Thoracic aorta (tissue), 2 donors: ENCODE measurements around the gene PPARG. TPM values are rescaled to one million over a fixed set of nuclear protein-coding genes. Genes with fewer than 3 reads are reported as not detected.
A peak's percentile ranks its signal among the peaks of the same experiment; 100 is the strongest.
"Not testable (repeated sequence)": the region's sequence is repeated elsewhere in the genome, so short reads cannot be mapped to it uniquely, and the experiment has no call there.

Source experiments
- ATAC-seq: fragments of 150-250 bp; one replicate; pipeline ENCODE4 v1.8.0; 2017; ENCODE audit warnings: low read depth; ENCODE audit not compliant: insufficient number of reproducible peaks, low FRiP score
- DNase-seq: peaks from one replicate; pipeline ENCODE4 v3.0.0-alpha.2; 2020; ENCODE audit warnings: low spot score
- H3K27ac ChIP-seq, 2 donors: fragments of 200-600 bp; sonication (generic); 1 replicate in 1 of 2; 2 replicates in 1 of 2; pipeline ENCODE4 v1.5.1; 2016; ENCODE audit warnings: mild to moderate bottlenecking in 2 of 2, moderate library complexity in 2 of 2
- H3K27me3 ChIP-seq: fragments of 200-600 bp; sonication (generic); replicated peaks from 2 replicates; pipeline ENCODE4 v1.6.0; 2016; ENCODE audit warnings: mild to moderate bottlenecking; ENCODE audit not compliant: insufficient read depth
- H3K36me3 ChIP-seq: fragments of 200-600 bp; sonication (generic); one replicate; pipeline ENCODE4 v1.5.1; 2016
- H3K4me1 ChIP-seq, 2 donors: fragments of 200-600 bp; sonication (generic); 1 replicate in 1 of 2; 2 replicates in 1 of 2; pipeline versions ENCODE4 v1.5.1 to v1.6.0; 2016; ENCODE audit warnings: low read depth in 2 of 2, mild to moderate bottlenecking in 1 of 2; ENCODE audit not compliant: control insufficient read depth in 1 of 2
- H3K4me3 ChIP-seq: fragments of 200-600 bp; sonication (generic); 2 replicates; pipeline ENCODE4 v1.5.1; 2016; ENCODE audit warnings: mild to moderate bottlenecking
- H3K9me3 ChIP-seq: fragments of 200-600 bp; sonication (generic); 2 replicates; pipeline ENCODE4 v1.5.1; 2016
- CTCF ChIP-seq: fragments of 200-600 bp; sonication (generic); IDR thresholded peaks from one replicate; pipeline ENCODE4 v1.5.1; 2019; ENCODE audit warnings: antibody characterized with exemption
- total RNA-seq, 2 donors: library from RNA; depleted of rRNA; stranded (reverse); fragments of >200 nt; gene quantifications; one replicate each; pipeline versions ENCODE4 v1.1.0 to v1.2.3, GENCODE V29; 2016

Gene PPARG
- total RNA-seq, 2 donors from 2014 or later, result 8.5 to 13.1 TPM

GRCh38 chr3:12477256-12477655 is 188.4 kb downstream of the PPARG start:
- peaks cover 12% of the 10 kb centered on the region in 2 donors for H3K4me1 ChIP-seq
- no peak overlapping the region for H3K4me3 ChIP-seq
- DNase-seq (no peak), ATAC-seq (no peak)
- H3K27me3 ChIP-seq, result no peaks in the 10 kb centered on the region
- no peaks in the 10 kb centered on the region for H3K9me3 ChIP-seq
- no peak for TF ChIP-seq CTCF
- no peaks in the 10 kb centered on the region for H3K36me3 ChIP-seq
- no peak overlapping the region for H3K27ac ChIP-seq

GRCh38 chr3:12478326-12478725 is 189.5 kb downstream of the PPARG start:
- H3K9me3 ChIP-seq, result no peaks in the 10 kb centered on the region
- H3K4me1 ChIP-seq, result peaks cover 12 to 14% of the 10 kb centered on the region in 2 donors
- no peak for ATAC-seq
- H3K27ac ChIP-seq, result no peak overlapping the region
- no peaks in the 10 kb centered on the region for H3K36me3 ChIP-seq
- no peak overlapping the region for H3K4me3 ChIP-seq
- TF ChIP-seq CTCF, result no peak
- H3K27me3 ChIP-seq, result no peaks in the 10 kb centered on the region
- no peak for DNase-seq

- H3K9me3 ChIP-seq, H3K27ac ChIP-seq: not testable (repeated sequence)
- peaks cover 15 to 21% of the 10 kb centered on the region in 2 donors for H3K4me1 ChIP-seq
Measured at GRCh38 chr3:12479198-12479597, 190.3 kb downstream of the PPARG start.

GRCh38 chr3:12479919-12480427 is 191.1 kb downstream of the PPARG start:
- peak; percentile 40 for ATAC-seq
- Histone ChIP-seq H3K4me1 (peaks cover 16 to 23% of the 10 kb centered on the region in 2 donors), H3K9me3 (no peaks in the 10 kb centered on the region), H3K27ac (no peak overlapping the region), H3K27me3 (no peaks in the 10 kb centered on the region), H3K36me3 (no peaks in the 10 kb centered on the region), H3K4me3 (no peak overlapping the region)
- peak; percentile 80 for TF ChIP-seq CTCF
- DNase-seq, result no peak

More at GRCh38 chr3:12479198-12479597, 190.3 kb downstream of the PPARG start:
- not testable (repeated sequence) for ATAC-seq, H3K27me3 ChIP-seq, DNase-seq, H3K36me3 ChIP-seq, H3K4me3 ChIP-seq

GRCh38 chr3:12483410-12483809 is 194.5 kb downstream of the PPARG start:
- ATAC-seq (no peak), DNase-seq (no peak)
- peak overlapping the region; percentile 84 for H3K4me3 ChIP-seq
- no peaks in the 10 kb centered on the region for H3K36me3 ChIP-seq
- no peaks in the 10 kb centered on the region for H3K27me3 ChIP-seq
- no peak for TF ChIP-seq CTCF
- H3K4me1 ChIP-seq, result peaks cover 10 to 19% of the 10 kb centered on the region in 2 donors
- no peak overlapping the region for H3K27ac ChIP-seq
- H3K9me3 ChIP-seq, result no peaks in the 10 kb centered on the region

- DNase-seq (no peak), ATAC-seq (no peak)
- H3K36me3 ChIP-seq, result no peaks in the 10 kb centered on the region
- no peaks in the 10 kb centered on the region for H3K9me3 ChIP-seq
- no peak for TF ChIP-seq CTCF
- H3K4me3 ChIP-seq, result peak overlapping the region; percentile 84
- H3K4me1 ChIP-seq, result peaks cover 10 to 19% of the 10 kb centered on the region in 2 donors
- H3K27ac ChIP-seq, result peak overlapping the region in 1 of 2 donors; percentile 5
- H3K27me3 ChIP-seq, result no peaks in the 10 kb centered on the region
Measured at GRCh38 chr3:12483872-12484197, 195.0 kb downstream of the PPARG start.
